H1 (cell line): Measurements from ENCODE around the gene RIPOR3.

Experiments
- CREB1 ChIP-seq: IDR thresholded peaks from 2 replicates; pipeline ENCODE4 v1.6.1; 2012; ENCODE audit warnings: inconsistent platforms
- CTCF ChIP-seq, 3 experiments: IDR thresholded peaks; 1 replicate in 2 of 3; 2 replicates in 1 of 3; pipeline versions ENCODE4 v1.5.1 to v1.6.1; 2011; ENCODE audit warnings: low read length in 3 of 3, mild to moderate bottlenecking in 3 of 3, inconsistent platforms in 2 of 3, low read depth in 1 of 3, moderate library complexity in 1 of 3; ENCODE audit not compliant: insufficient read depth in 1 of 3; ENCODE audit errors: control extremely low read depth in 1 of 3
- EGR1 ChIP-seq: IDR thresholded peaks from 2 replicates; pipeline ENCODE4 v1.6.1; 2011; ENCODE audit warnings: low read depth, low read length, borderline replicate concordance
- EP300 ChIP-seq, 2 experiments: IDR thresholded peaks; 1 replicate in 1 of 2; 2 replicates in 1 of 2; pipeline ENCODE4 v1.6.1; 2011 to 2012; ENCODE audit warnings: low read depth in 2 of 2, low read length in 2 of 2, mild to moderate bottlenecking in 2 of 2, borderline replicate concordance in 1 of 2, inconsistent platforms in 1 of 2, moderate library complexity in 1 of 2
- EZH2 ChIP-seq: fragments of 200-600 bp; sonication (generic); IDR thresholded peaks from 2 replicates; pipeline ENCODE4 v1.7.1; 2012; ENCODE audit warnings: low read depth, mild to moderate bottlenecking, moderate library complexity, low read length, inconsistent platforms; ENCODE audit not compliant: severe bottlenecking
- JUND ChIP-seq: IDR thresholded peaks from 2 replicates; pipeline ENCODE4 v1.6.1; 2011; ENCODE audit warnings: mild to moderate bottlenecking, improper control_type of control experiment, low read length
- POLR2A ChIP-seq, 2 experiments: IDR thresholded peaks; 1 replicate in 1 of 2; 2 replicates in 1 of 2; pipeline ENCODE4 v1.6.1; 2011; ENCODE audit warnings: low read depth in 2 of 2, low read length in 2 of 2, mild to moderate bottlenecking in 2 of 2; ENCODE audit errors: control extremely low read depth in 1 of 2
- RFX5 ChIP-seq: IDR thresholded peaks from 2 replicates; pipeline ENCODE4 v1.6.1; 2011; ENCODE audit warnings: low read depth, low read length, improper control_type of control experiment, borderline replicate concordance
- SP2 ChIP-seq: IDR thresholded peaks from 2 replicates; pipeline ENCODE4 v1.6.1; 2012; ENCODE audit warnings: mild to moderate bottlenecking, low read length, inconsistent platforms

- TF ChIP-seq JUND, result no peak
- TF ChIP-seq CTCF (IDR thresholded peaks at IDR 0.05; ENCODE audit: control extremely low read depth in 1 of 3, insufficient read depth in 1 of 3, low read depth in 1 of 3, low read length in 3 of 3), result no peak
- TF ChIP-seq POLR2A (IDR thresholded peaks at IDR 0.05; ENCODE audit: control extremely low read depth in 1 of 2, low read depth in 2 of 2, low read length in 2 of 2), result no peak
- no peak for TF ChIP-seq RFX5
- TF ChIP-seq EZH2, result no peak
- no peak for TF ChIP-seq SP2
- TF ChIP-seq EP300 (IDR thresholded peaks at IDR 0.05; ENCODE audit: borderline replicate concordance in 1 of 2, low read depth in 2 of 2, low read length in 2 of 2), result no peak
- no peak for TF ChIP-seq CREB1
- no peak for TF ChIP-seq EGR1
Observed at GRCh38 chr20:50709636-50709973, 18.3 kb upstream of the RIPOR3 start.
